OCI-LY7 (cell line): ENCODE data around the gene AVPI1. TPM values are rescaled to one million over a fixed set of nuclear protein-coding genes. Genes with fewer than 3 reads are reported as not detected.

ENCODE experiments used
- BruUV-seq: library from RNA; stranded (reverse); fragments of 400-500 nt; replicated peaks from 2 replicates; lab custom pipeline; 2021; lab: Mats Ljungman, UMichigan
- CTCF ChIA-PET: fragments of 300-600 bp; sonication (Branson Sonifier 250); formaldehyde crosslinking; loops from one replicate; lab custom pipeline; 2022; ENCODE audit warnings: antibody characterized with exemption; ENCODE audit not compliant: unreplicated experiment; lab: Charles Lee
- POLR2A ChIA-PET: fragments of 300-600 bp; sonication (Branson Sonifier 250); formaldehyde crosslinking; loops from one replicate; lab custom pipeline; 2022; ENCODE audit warnings: antibody characterized with exemption; lab: Charles Lee
- DNase-seq: peaks from one replicate; pipeline ENCODE4 v3.0.0-alpha.2; 2015; ENCODE audit warnings: low spot score
- H2AFZ ChIP-seq: fragments of 200-600 bp; sonication (generic), shearing (Covaris generic); 2 replicates; pipeline ENCODE4 v1.6.1; 2014; ENCODE audit warnings: mild to moderate bottlenecking, antibody characterized with exemption, low read length, moderate library complexity
- H3K27ac ChIP-seq: fragments of 200-600 bp; sonication (generic); 2 replicates; pipeline ENCODE4 v1.5.1; 2014; ENCODE audit warnings: mixed run types, low read depth, mild to moderate bottlenecking, moderate library complexity, low read length, inconsistent platforms; ENCODE audit not compliant: poor library complexity, severe bottlenecking
- H3K36me3 ChIP-seq: fragments of 200-600 bp; sonication (generic); 2 replicates; pipeline ENCODE4 v1.6.1; 2014; ENCODE audit warnings: mild to moderate bottlenecking, antibody characterized with exemption, low read length, moderate library complexity, mixed read lengths; ENCODE audit not compliant: insufficient read depth
- H3K4me1 ChIP-seq: fragments of 200-600 bp; sonication (generic); 2 replicates; pipeline ENCODE4 v1.5.1; 2014; ENCODE audit warnings: mild to moderate bottlenecking, low read length; ENCODE audit not compliant: insufficient read depth, poor library complexity, severe bottlenecking
- H3K4me2 ChIP-seq: fragments of 200-600 bp; sonication (generic); 2 replicates; pipeline ENCODE4 v1.6.1; 2014; ENCODE audit warnings: mild to moderate bottlenecking, low read length
- H3K4me3 ChIP-seq: fragments of 200-600 bp; sonication (generic); 2 replicates; pipeline ENCODE4 v1.5.1; 2014; ENCODE audit warnings: mild to moderate bottlenecking, low read depth, low read length; ENCODE audit not compliant: poor library complexity, severe bottlenecking
- H3K79me2 ChIP-seq: fragments of 200-600 bp; sonication (generic); 2 replicates; pipeline ENCODE4 v1.6.1; 2016; ENCODE audit warnings: low read depth, mild to moderate bottlenecking, low read length, moderate library complexity, mixed read lengths; ENCODE audit not compliant: insufficient read depth
- H3K9me2 ChIP-seq: fragments of 200-600 bp; sonication (generic); 2 replicates; pipeline ENCODE4 v1.6.1; 2016; ENCODE audit warnings: mild to moderate bottlenecking, low read length, mixed read lengths; ENCODE audit not compliant: insufficient read depth
- H3K9me3 ChIP-seq: fragments of 200-600 bp; sonication (generic); 2 replicates; pipeline ENCODE4 v1.6.1; 2014; ENCODE audit warnings: mild to moderate bottlenecking, mixed run types, low read length, mixed read lengths
- H4K20me1 ChIP-seq: fragments of 200-600 bp; sonication (generic); 2 replicates; pipeline ENCODE4 v1.6.1; 2014; ENCODE audit warnings: mild to moderate bottlenecking, antibody characterized with exemption, low read length, moderate library complexity, mixed read lengths; ENCODE audit not compliant: insufficient read depth
- CTCF ChIP-seq: fragments of 200-600 bp; sonication (generic); conservative IDR thresholded peaks from 2 replicates; pipeline ENCODE4 v1.5.1; 2014; ENCODE audit warnings: mild to moderate bottlenecking, antibody characterized with exemption, low read length, moderate library complexity, mixed read lengths
- EZH2phosphoT487 ChIP-seq: fragments of 200-600 bp; sonication (generic); IDR thresholded peaks from 2 replicates; pipeline ENCODE4 v1.6.1; 2018; ENCODE audit warnings: low read depth, borderline replicate concordance, mild to moderate bottlenecking, mixed run types, antibody characterized with exemption, low read length, moderate library complexity, mixed read lengths
- intact Hi-C: fragments of 100-400 bp; cut with micrococcal nuclease; formaldehyde crosslinking; loops from one replicate; pipeline ENCODE4 v1.10.0; 2022; ENCODE audit not compliant: unreplicated experiment
- total RNA-seq, 2 experiments: library from RNA; depleted of rRNA in 1 of 2; stranded (reverse); fragments of >200 nt in 1 of 2; shearing (Covaris generic) in 1 of 2; gene quantifications; 2 replicates each; pipeline ENCODE4 v1.2.3, GENCODE V29; 2014 to 2022

The AVPI1 gene
- total RNA-seq, 2 experiments from 2014 or later, result 3.2 to 4.6 TPM

DNA sequence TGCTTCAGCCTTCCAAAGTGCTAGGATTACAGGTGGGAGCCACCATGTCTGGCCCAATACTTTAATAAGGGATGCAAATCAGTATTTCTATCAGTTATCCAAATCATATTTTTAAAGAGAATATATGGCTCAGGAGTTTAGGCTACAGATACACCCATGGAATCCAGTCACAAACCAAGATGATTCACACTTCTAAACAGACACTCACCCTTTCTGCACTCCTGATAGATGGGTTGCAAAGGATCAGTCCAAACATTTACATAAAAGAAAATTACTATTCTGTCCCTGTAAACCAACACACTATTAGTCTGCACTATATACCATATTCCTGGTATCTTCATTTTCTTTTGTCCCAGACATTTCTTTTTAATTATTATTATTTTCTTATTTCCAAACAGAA lies 55.9 kb downstream of the AVPI1 start:
- POLR2A ChIA-PET, result interaction anchor here (0.9 kb wide), 1 partner anchor 105 kb away, joined by 3 read pairs; no protein-coding TSS in a partner anchor
- Histone ChIP-seq H3K4me1 (no peaks in the 10 kb centered on the region), H3K4me3 (no peak overlapping the region), H3K9me2 (no peaks in the 10 kb centered on the region), H3K4me2 (no peak overlapping the region), H3K27ac (no peak overlapping the region), H2AFZ (no peak overlapping the region), H3K9me3 (no peaks in the 10 kb centered on the region), H3K36me3 (no peaks in the 10 kb centered on the region), H4K20me1 (no peaks in the 10 kb centered on the region), H3K79me2 (no peaks in the 10 kb centered on the region)
- intact Hi-C loops, result no loop called here
- CTCF ChIA-PET, result interaction anchor here (0.7 kb wide), 1 partner anchor 59 kb away, joined by 3 read pairs; no protein-coding TSS in a partner anchor
- no peak for DNase-seq
- TF ChIP-seq CTCF (no peak), EZH2phosphoT487 (no peak)
- no TSS peak for BruUV-seq

DNA sequence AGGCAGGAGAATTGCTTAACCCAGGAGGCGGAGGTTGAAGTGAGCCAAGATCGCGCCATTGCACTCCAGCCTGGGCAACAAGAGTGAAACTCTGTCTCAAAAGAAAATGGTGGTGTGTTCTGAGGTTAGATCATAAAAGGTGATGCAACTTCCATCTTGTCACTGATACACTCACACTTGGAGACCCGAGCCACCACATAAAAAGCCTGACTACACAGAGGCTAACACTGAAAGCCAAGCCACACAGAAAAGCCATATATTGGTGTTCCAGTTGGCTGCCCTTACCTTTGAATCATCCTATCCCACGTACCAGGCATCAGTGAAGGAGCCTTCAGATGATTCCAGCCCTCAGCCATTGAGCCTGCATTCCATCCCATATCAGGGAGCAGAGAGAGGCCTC lies 57.8 kb downstream of the AVPI1 start:
- Histone ChIP-seq H3K9me2 (no peaks in the 10 kb centered on the region), H3K4me3 (no peak overlapping the region), H3K79me2 (no peaks in the 10 kb centered on the region), H2AFZ (no peak overlapping the region), H3K9me3 (no peaks in the 10 kb centered on the region), H3K4me2 (no peak overlapping the region), H3K36me3 (no peaks in the 10 kb centered on the region), H4K20me1 (no peaks in the 10 kb centered on the region), H3K27ac (no peak overlapping the region), H3K4me1 (no peaks in the 10 kb centered on the region)
- CTCF ChIA-PET, result no interaction called here
- POLR2A ChIA-PET, result no interaction called here
- no peak for TF ChIP-seq EZH2phosphoT487
- no peak for TF ChIP-seq CTCF
- no TSS peak for BruUV-seq
- no peak for DNase-seq
- intact Hi-C loops, result no loop called here

- DNase-seq, result no peak
- Histone ChIP-seq H4K20me1 (no peaks in the 10 kb centered on the region), H3K36me3 (no peaks in the 10 kb centered on the region), H3K4me1 (no peaks in the 10 kb centered on the region), H3K4me2 (no peak overlapping the region), H3K4me3 (no peak overlapping the region), H2AFZ (no peak overlapping the region), H3K9me3 (no peaks in the 10 kb centered on the region), H3K9me2 (no peaks in the 10 kb centered on the region), H3K79me2 (no peaks in the 10 kb centered on the region), H3K27ac (no peak overlapping the region)
- intact Hi-C loops, result no loop called here
- ChIA-PET CTCF (no interaction called here), POLR2A (interaction anchor here (1.3 kb wide), 1 partner anchor 10 kb away, joined by 3 read pairs; no protein-coding TSS in a partner anchor)
- TF ChIP-seq CTCF (no peak), EZH2phosphoT487 (no peak)
- no TSS peak for BruUV-seq
These were observed 58.8 kb downstream of the AVPI1 start for GRCh38 chr10:97628228-97628627.
